BJ (cell line): ENCODE measurements around the gene FBXW4. TPM values are rescaled to one million over a fixed set of nuclear protein-coding genes. Genes with fewer than 3 reads are reported as not detected.

Experiments used
- CTCF ChIA-PET: fragments of 350-600 bp; formaldehyde crosslinking; extraction: SDS; loops from one replicate; lab custom pipeline; 2021; ENCODE audit warnings: antibody characterized with exemption, inconsistent platforms; lab: Yijun Ruan, JAX
- POLR2A ChIA-PET: fragments of 300-600 bp; sonication (Branson Sonifier 250); formaldehyde crosslinking; extraction: SDS; loops from one replicate; lab custom pipeline; 2021; ENCODE audit warnings: antibody characterized with exemption; lab: Charles Lee
- DNase-seq: peaks from one replicate; pipeline ENCODE4 v3.0.0-alpha.2; 2011; ENCODE audit warnings: low read depth
- H3K27me3 ChIP-seq: 2 replicates; pipeline ENCODE4 v1.6.0; 2011; ENCODE audit warnings: low read length; ENCODE audit not compliant: control insufficient read depth, insufficient read depth
- H3K36me3 ChIP-seq: 2 replicates; pipeline ENCODE4 v1.5.1; 2011; ENCODE audit warnings: low read length; ENCODE audit not compliant: control insufficient read depth, insufficient read depth
- H3K4me3 ChIP-seq: 2 replicates; pipeline ENCODE4 v1.5.1; 2011; ENCODE audit warnings: low read depth, mild to moderate bottlenecking, control low read depth, low read length
- polyA minus RNA-seq: library from RNA; depleted of rRNA, polyadenylated mRNA; stranded (reverse); fragments of >200 nt; gene quantifications from 2 replicates; pipeline ENCODE4 v1.2.3, GENCODE V29; 2011; rRNA and poly(A)+ RNA removed
- polyA plus RNA-seq: library from polyadenylated mRNA; depleted of rRNA; stranded (reverse); fragments of >200 nt; gene quantifications from 2 replicates; pipeline ENCODE4 v1.2.3, GENCODE V29; 2011; rRNA removed
- TF ChIP-seq, protein P1 (sequence below): IDR thresholded peaks from 2 replicates; pipeline ENCODE4 v1.5.1; 2011; ENCODE audit warnings: low read depth, mild to moderate bottlenecking, control low read depth, inconsistent platforms, low read length, moderate library complexity; ENCODE audit not compliant: insufficient read depth

Gene FBXW4
- polyA plus RNA-seq (28.9 and 31.2 TPM in 2 replicates), polyA minus RNA-seq (50.4 and 78.9 TPM in 2 replicates)

DNA sequence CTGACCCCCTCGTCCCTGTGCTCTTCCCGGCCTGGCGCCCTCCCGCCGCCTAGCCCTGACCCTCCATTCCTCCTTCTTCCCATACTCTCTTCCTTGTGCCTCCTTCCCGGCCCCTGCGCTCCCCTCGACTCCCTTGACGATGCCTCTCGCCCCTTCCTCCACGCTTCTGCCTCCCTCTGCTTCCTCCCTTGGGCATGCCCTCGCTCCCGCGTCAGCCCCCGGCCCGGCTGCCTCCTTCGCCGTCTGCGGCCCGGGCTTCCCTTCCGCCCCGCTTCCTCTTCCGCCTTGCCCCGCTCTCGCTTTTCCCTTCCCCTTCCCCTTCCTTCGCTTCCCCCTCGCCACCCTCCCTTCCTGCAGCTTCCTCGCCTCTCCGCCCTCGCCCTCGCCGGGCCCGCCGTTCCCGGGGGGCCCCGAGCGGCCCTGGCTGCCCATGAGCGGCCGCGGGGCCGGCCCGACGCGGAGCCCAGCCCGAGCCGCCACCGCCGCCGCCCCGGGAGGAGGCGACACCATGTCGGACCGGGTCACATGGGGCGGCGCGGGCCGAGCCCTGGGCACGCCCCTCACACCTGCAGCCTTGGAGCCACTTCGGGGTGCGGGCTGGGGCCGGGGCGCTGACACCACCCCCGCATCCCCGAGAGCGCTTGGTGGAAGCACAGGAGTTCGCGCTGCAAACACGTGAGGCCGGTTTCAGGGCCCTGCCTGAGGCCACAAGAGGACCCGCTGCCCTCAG is at the start of gene FBXW4:
FBXW4 (minus strand) TSS at position 497 of the 730 bp plus-strand sequence; CDS start at position 432, 65 bp downstream.
- TF ChIP-seq, protein P1, sequence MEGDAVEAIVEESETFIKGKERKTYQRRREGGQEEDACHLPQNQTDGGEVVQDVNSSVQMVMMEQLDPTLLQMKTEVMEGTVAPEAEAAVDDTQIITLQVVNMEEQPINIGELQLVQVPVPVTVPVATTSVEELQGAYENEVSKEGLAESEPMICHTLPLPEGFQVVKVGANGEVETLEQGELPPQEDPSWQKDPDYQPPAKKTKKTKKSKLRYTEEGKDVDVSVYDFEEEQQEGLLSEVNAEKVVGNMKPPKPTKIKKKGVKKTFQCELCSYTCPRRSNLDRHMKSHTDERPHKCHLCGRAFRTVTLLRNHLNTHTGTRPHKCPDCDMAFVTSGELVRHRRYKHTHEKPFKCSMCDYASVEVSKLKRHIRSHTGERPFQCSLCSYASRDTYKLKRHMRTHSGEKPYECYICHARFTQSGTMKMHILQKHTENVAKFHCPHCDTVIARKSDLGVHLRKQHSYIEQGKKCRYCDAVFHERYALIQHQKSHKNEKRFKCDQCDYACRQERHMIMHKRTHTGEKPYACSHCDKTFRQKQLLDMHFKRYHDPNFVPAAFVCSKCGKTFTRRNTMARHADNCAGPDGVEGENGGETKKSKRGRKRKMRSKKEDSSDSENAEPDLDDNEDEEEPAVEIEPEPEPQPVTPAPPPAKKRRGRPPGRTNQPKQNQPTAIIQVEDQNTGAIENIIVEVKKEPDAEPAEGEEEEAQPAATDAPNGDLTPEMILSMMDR: no peak
- no peak for DNase-seq
- POLR2A ChIA-PET: no interaction called here

DNA sequence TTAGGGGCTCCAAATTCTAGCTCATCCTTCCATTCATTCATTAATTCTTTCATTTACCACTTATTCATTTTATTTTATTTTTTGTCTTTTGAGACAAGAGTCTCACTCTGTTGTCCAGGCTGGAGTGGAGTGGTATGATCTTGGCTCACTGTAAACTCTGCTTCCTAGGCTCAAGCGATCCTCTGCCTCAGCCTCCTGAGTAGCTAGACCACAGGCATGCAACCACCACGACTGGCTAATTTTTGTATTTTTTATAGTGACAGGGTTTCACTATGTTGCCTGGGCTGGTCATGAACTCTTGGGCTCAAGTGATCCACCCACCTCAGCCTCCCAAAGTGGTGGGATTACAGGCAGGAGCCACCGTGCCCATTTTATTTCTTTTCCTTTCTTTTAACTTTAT is 49.3 kb upstream of the FBXW4 start:
- Histone ChIP-seq H3K4me3 (no peak overlapping the region), H3K36me3 (no peaks in the 10 kb centered on the region), H3K27me3 (peaks cover 8% of the 10 kb centered on the region)
- CTCF ChIA-PET: interaction anchor here (1.4 kb wide), 1 partner anchor 11 kb away, joined by 3 read pairs; no protein-coding TSS in a partner anchor
- TF ChIP-seq, protein P1: no peak
- no peak for DNase-seq
- POLR2A ChIA-PET: no interaction called here

More for the DNA sequence above, at the start of gene FBXW4:
- H3K27me3 ChIP-seq: no peaks in the 10 kb centered on the region
- H3K4me3 ChIP-seq: peak within 1 kb of the TSS; percentile 94
- CTCF ChIA-PET: no interaction called here
- H3K36me3 ChIP-seq: no peaks in the 10 kb centered on the region

GRCh38 chr10:101741938-101742337 is 47.0 kb upstream of the FBXW4 start:
- ChIA-PET POLR2A (no interaction called here), CTCF (no interaction called here)
- TF ChIP-seq, protein P1: no peak
- DNase-seq: no peak
- Histone ChIP-seq H3K36me3 (no peaks in the 10 kb centered on the region), H3K4me3 (no peak overlapping the region), H3K27me3 (peaks cover 7% of the 10 kb centered on the region)

DNA sequence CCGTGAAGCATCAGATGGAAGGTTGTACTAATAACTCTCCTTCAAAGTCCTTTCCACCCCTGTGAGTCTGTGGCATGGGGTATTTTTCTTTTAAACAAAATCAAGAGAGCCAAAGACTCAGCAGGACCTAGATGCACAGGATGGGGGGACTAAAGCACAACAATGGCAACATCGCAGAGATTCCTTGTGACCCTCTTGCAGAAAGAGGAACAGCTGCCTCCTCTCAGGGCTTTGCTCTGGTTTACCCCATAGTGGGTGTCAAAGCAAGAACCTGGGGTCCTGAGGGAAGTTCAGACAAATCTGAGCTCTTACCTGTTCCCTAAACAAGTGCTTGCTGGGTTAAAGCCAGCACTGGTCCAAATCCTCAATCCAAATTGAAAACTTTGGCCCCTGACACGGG is 41.7 kb upstream of the FBXW4 start:
- H3K27me3 ChIP-seq: peaks cover 11% of the 10 kb centered on the region
- ChIA-PET POLR2A (no interaction called here), CTCF (interaction anchor here (0.6 to 1.2 kb wide), 2 partner anchors 12 to 18 kb away, joined by 3 read pairs; no protein-coding TSS in a partner anchor)
- no peak overlapping the region for H3K4me3 ChIP-seq
- H3K36me3 ChIP-seq: no peaks in the 10 kb centered on the region
- TF ChIP-seq, protein P1: no peak
- no peak for DNase-seq

DNA sequence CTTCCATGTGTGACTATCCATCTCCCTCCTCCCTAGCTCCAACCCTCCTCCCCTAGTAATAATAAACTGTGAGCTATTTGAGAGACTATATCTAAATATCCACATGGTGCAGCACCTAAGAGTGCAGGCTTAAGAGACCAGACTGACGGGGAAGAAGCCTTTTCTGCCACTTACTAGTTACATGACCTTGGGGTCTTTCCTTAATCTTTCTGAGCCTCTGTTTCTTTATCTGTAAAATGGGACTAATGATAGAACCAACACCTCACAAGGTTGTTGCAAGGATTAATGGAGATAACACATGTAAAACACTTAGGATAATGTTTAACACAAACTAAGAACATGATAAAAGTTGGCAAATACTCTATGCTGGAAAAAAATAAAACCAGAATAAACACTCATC is 37.1 kb upstream of the FBXW4 start:
- CTCF ChIA-PET: interaction anchor here (1.0 to 1.1 kb wide), 2 partner anchors 11 to 129 kb away, joined by 3 to 4 read pairs; no protein-coding TSS in a partner anchor
- H3K4me3 ChIP-seq: no peak overlapping the region
- POLR2A ChIA-PET: interaction anchor here (0.6 kb wide), 1 partner anchor 758 kb away, joined by 9 read pairs; no protein-coding TSS in a partner anchor

More for the DNA sequence above, 37.1 kb upstream of the FBXW4 start:
- no peaks in the 10 kb centered on the region for H3K36me3 ChIP-seq
- no peak for DNase-seq
- TF ChIP-seq, protein P1: no peak
- peaks cover 11% of the 10 kb centered on the region for H3K27me3 ChIP-seq
